NCI-H460 (cell line): ENCODE data around the gene BATF3. TPM values are rescaled to one million over a fixed set of nuclear protein-coding genes. Genes with fewer than 3 reads are reported as not detected.
"Not testable (repeated sequence)": the region's sequence is repeated elsewhere in the genome, so short reads cannot be mapped to it uniquely, and the experiment has no call there.

Experiments used
- DNase-seq: peaks from one replicate; pipeline ENCODE4 v3.0.0-alpha.2; 2016; ENCODE audit warnings: low read depth; ENCODE audit errors: extremely low read depth
- polyA plus RNA-seq: library from polyadenylated mRNA; depleted of rRNA; stranded (reverse); fragments of >200 nt; gene quantifications from 2 replicates; pipeline ENCODE4 v1.2.3, GENCODE V29; 2014; cell fraction: nucleus; rRNA removed
- total RNA-seq: library from RNA; depleted of rRNA; stranded (reverse); fragments of >200 nt; shearing (Covaris generic); gene quantifications from 2 replicates; pipeline ENCODE4 v1.2.3, GENCODE V29; 2014; rRNA removed

The BATF3 gene
- total RNA-seq = 5.3 and 7.6 TPM in 2 replicates
- 4.3 and 6.0 TPM in 2 replicates for polyA plus RNA-seq

GRCh38 chr1:212699625-212700222, at the start of gene BATF3:
BATF3 (minus strand) TSS chr1:212699840; CDS start chr1:212699762, 78 bp downstream.
- DNase-seq = no peak

- no peak for DNase-seq
Observed at GRCh38 chr1:212746546-212746945, 46.9 kb upstream of the BATF3 start.

DNA sequence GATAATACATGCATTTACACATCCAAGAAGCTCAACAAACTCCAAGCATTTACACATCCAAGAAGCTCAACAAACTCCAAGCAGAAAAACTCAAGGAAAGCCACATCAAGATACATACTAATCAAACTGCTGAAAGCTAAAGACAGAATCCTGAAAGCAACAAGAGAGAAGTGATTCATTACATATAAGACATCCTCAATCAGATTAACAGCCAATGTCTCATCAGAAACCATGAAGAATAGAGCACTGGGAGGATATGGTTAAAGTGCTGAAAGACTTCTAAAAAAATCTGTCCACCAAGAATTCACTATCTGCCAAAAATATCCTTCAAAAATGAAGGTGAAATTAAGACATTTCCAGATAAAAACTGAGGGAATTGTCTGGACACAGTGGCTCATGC, 45.7 kb upstream of the BATF3 start:
- no peak for DNase-seq

GRCh38 chr1:212743901-212744475, 44.3 kb upstream of the BATF3 start:
- DNase-seq = no peak

DNA sequence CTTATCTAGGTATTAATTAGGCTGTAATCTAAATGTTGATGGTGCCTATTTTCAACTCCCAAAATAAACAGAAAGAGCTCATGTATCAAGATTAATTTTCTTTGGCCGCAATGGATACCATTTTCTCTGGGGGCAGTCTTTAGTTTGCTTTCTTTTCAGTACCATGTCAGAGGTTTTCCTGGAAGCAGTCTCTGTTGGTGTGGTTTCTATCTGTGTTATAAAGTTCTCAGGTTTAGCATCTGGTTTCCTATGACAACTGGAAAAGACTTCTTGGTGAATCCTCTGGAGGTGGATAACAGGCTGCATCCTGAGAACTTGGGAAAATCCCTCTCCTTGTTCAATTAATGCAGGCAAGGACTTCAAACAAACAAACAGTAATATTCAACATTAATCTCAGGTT, 38.7 kb upstream of the BATF3 start:
- no peak for DNase-seq

DNA sequence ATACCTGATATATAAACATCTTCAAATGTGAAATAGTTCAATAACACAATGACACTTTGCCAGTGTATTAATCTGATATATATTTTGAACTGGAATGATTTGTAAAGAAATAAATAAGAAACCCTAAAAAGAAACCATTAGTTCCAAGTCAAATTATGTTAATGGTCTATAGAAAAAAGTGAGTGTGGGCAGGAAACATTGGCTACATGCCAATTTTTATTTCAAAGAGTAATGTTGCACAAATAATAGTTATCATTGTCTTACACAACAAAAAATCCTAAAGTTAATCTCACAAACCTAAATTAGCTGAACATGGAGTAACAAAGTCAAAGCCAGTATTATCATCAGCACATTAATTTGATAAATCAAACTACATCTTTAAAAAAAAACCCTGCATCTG, 37.9 kb upstream of the BATF3 start:
- DNase-seq = no peak

DNA sequence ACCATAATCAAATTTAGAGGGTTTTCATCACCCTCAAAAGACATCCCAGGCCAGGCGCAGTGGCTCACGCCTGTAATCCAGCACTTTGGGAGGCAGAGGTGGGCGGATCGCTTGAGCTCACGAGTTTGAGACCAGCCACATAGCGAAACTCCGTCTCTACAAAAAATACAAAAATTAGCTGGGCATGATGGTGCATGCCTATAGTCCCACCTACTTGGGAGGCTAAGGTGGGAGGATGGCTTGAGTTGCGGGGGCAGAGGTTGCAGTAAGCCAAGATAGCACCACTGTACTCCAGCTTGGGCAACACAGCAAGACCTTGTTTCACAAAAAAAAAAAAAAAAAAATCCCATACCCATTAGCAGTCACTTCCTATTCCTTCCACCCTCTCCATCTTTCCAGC, 33.5 kb upstream of the BATF3 start:
- DNase-seq = no peak

GRCh38 chr1:212731630-212732029, 32.0 kb upstream of the BATF3 start:
- no peak for DNase-seq

DNA sequence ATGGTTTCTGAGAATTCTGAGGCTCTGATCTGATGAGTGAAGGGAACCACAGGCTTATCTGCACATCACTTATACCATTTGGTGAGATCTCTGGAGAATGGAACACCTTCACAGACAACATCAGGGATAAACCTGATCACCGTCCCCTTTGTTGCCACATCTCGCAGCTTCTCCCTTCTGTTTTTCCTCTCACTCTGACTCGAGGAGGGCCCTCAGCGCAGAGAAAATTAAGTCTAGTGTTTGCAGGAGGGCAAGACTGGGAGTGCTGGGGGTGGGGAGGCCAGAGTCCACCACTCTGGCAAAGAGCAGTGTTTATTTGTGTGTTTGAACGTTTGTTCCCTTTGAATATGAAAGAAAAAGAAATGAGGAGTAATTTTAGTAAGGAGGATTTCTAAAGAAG, 29.0 kb upstream of the BATF3 start:
- DNase-seq = no peak

DNA sequence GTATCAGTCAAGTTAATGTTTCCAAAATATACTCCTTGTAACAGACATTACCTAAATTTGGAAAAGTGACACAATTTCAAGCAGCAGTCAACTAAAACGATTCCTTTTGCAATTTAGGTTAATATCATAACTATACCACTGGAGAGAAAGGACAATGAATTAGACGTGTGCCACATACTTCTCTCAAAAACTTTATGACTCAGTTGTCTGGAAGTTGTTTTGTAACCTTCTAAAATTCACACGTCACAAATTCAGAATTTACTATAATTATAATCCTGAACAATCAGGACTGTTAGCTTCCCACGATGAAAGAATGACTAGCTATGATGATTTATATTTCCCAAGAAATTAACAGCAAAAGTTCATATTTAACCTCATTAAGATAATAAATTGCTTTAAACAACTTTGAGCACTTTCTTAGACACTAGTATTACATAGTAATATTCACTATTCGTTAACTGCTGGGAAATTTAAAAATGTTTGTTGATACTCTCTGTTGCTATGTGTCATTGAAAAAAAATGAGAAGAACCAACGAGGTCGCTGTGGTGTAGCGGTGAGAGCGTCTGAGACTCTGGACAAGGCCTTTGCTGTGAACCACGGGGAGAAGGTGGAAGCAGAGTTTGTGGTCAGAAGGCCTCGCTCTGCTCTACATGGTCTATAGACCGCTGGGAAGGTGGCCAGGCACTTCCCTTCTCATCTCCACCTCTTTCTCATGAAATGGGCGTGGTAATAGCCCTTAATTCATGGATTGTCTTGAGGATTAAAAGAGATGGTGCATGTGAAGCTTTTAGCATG, 27.9 kb upstream of the BATF3 start:
- DNase-seq = no peak

- not testable (repeated sequence) for DNase-seq
Observed at GRCh38 chr1:212724679-212725078, 25.0 kb upstream of the BATF3 start.

DNA sequence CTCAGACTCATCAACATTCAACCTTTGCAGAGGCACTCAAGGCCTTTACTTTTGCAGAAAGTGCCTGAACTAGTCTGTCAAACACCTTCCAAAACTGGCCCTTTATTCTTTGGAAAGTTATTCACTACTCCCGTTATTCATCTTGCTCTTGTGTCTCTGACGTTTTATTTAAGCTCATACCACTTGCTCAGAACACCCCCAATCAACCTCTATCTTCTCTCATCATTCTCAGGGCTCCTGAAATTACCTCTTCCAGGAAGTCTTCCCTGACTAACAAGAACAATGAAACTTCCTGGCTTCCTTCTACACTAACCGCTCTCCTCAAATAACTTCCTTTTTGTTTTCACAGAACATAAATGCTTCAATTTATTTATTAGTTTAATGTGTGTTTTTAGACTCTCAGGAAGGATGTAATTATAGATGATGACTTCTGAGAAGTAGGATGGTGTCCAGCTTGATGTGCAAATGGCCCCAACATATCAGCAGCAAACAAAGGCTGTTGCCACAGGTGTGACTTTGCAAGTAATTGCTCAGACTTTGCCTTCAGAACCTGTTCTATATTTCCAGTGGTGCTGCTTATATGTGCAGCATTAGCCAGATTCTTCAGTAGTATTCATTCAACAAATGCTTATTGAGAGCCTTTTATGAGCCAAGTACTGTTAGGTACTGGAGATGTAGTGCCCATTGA, 22.8 kb upstream of the BATF3 start:
- DNase-seq = no peak

- no peak for DNase-seq
Observed at GRCh38 chr1:212721388-212722247, 22.0 kb upstream of the BATF3 start.

DNA sequence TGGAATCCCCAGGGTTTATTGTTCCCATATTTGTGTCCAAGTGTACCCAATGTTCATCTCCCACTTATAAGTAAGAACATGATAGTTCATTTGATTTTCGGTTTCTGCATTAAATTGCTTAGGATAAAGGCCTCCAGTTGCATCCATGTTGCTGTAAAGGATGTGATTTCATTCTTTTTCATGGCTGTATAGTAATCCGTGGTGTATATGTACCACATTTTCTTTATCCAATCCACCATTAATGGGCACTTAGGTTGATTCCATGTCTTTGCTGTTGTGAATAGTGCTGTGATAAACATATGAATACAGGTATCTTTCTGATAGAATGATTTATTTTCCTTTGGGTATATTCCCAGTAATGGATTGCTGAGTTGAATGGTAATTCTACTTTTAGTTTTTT, 20.0 kb upstream of the BATF3 start:
- DNase-seq = no peak

GRCh38 chr1:212718499-212718898, 18.9 kb upstream of the BATF3 start:
- DNase-seq = no peak

DNA sequence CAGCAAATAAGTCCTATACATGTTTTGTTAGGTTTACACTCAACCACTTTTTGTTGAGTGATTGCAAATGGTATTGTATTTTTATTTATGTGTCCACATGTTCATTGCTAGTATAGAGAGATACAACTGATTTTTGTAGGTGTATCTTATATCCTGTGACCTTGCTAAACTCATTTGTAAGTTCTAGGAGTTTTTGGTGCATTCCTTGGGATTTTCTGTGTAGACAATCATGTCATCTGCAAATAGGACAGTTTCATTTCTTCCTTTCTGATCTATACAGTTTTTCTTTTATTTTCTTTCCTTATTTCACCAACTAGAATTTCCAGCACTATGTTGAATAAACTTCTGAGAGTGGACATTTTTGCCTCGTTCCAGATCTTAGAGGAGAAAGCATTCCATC, 16.5 kb upstream of the BATF3 start:
- no peak for DNase-seq

DNA sequence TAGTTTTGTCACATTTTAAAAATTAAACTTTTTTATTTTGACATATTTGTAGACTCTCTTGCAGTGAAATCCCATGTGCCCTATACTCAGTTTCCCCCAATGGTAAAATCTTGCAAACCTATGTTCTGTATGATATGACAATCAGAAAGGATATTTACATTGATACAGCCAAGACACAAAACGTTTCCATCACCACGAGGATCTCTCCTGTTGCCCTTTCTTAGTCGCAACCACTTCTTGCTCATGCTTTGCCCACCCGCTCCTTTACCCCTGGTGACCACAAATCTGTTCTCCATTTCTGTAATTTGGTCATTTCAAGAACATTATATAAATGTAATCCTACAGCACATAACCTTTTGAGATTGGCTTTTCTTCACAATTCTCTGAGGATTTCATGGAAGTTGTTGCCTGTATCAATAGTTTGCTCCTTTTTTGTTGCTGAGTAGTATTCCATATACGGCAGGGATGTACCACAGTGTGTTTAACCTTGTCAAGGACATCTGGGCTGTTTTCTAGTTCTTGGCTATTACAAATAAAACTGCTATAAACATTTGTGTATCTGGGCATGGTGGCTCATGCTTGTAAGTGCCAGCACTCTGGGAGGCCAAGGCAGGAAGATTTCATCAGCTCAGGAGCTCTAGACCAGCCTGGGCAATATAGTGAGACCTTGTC, 14.0 kb upstream of the BATF3 start:
- DNase-seq = no peak

DNA sequence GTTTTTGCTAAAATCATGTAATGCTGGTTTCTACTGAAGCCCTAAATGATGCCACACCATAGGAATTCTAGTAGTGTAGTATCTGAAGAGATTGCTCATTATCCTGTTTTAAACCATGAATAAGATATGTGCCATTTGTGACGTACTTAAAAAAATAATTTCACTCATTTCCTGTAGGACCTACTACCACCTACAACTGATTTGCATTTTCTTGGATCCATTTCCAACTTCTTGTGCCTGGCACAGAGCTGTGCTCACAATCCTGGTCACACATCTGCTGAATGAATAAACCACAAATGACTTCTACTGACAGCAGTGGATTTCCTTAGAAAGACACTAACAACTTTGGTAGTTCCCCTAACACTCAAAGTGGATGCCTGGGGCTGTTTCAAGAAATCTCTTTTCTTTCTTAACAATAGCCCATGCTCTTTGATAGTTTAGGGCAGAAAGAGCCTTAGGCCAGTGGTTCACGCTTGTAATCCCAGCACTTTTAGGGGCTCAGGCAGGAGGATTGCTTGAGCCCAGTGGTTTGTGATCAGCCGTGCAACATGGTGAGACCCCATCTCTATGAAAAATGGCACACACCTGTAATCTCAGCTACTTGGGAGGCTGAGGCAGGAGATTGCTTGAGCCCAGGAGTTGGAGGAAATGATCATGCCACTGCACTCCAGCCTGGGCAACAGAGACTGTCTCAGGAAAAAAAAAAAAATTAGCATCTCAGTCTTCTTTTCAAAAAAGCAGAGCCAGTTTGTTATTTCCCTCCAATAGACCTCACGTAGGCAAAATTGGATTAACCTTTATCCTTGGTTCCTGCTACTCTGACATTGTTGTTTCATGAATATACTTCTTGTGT, 13.0 kb upstream of the BATF3 start:
- DNase-seq = no peak

DNA sequence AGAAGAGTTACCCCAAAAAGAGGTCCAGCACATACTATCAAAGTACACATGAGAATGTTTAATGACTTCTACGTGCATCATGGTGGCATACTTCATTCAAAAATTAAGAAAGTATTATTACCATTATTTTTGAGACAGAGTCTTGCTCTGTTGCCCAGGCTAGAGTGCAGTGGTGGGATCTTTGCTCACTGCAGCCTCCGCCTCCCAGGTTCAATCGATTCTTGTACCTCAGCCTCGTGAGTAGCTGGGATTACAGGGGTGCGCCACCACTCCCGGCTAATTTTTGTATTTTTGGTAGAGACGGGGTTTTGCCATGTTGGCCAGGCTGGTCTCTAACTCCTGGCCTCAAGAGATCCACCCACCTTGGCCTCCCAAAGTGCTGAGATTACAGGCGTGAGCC, 12.3 kb upstream of the BATF3 start:
- not testable (repeated sequence) for DNase-seq
